ENCODE results near the gene ARHGEF19. TPM values are rescaled to one million over a fixed set of nuclear protein-coding genes. Genes with fewer than 3 reads are reported as not detected.

ARHGEF19 gene
- total and polyA plus RNA-seq, 2 of the 13 experiments (the other 11 are each of a cell fraction or from before 2014, with no cell fraction given) = 1.7 to 1.8 TPM

- TF ChIP-seq ZNF30 (CRISPR knock-in tag; IDR thresholded peaks at IDR 0.05) (no peak), ZBTB14 (CRISPR knock-in tag; IDR thresholded peaks at IDR 0.05) (no peak), ZNF280B (CRISPR knock-in tag; IDR thresholded peaks at IDR 0.05; ENCODE audit: borderline replicate concordance) (peak; percentile 23; the same call in 1 of the 2 replicates), ZBTB10 (CRISPR knock-in tag; IDR thresholded peaks at IDR 0.05; ENCODE audit: borderline replicate concordance) (no peak), MNT (IDR thresholded peaks at IDR 0.05) (no peak), FOXP1 (IDR thresholded peaks at IDR 0.05) (no peak), FOXP1 (CRISPR knock-in tag; IDR thresholded peaks at IDR 0.05) (no peak), NCOR1 (IDR thresholded peaks at IDR 0.05; ENCODE audit: borderline replicate concordance, low read length) (no peak), AGO1 (IDR thresholded peaks at IDR 0.05; ENCODE audit: low read depth, low read length, poor library complexity, severe bottlenecking) (peak; percentile 13), JUN (CRISPR knock-in tag; IDR thresholded peaks at IDR 0.05) (no peak; the same call in 1 of the 2 replicates), ZNF839 (CRISPR knock-in tag; IDR thresholded peaks at IDR 0.05; ENCODE audit: borderline replicate concordance) (no peak), IRX3 (CRISPR knock-in tag; IDR thresholded peaks at IDR 0.05; ENCODE audit: borderline replicate concordance, low read depth) (peak; percentile 88; the same call in 1 of the 2 replicates), RARA (CRISPR knock-in tag; IDR thresholded peaks at IDR 0.05) (peak; percentile 58; the same call in 1 of the 2 replicates), NR2F1 (CRISPR knock-in tag; IDR thresholded peaks at IDR 0.05) (0 out of 4 replicates have a peak, but pooled peaks of 1 of the 2 experiments have one; percentile 10), ZNF160 (CRISPR knock-in tag; IDR thresholded peaks at IDR 0.05) (peak; percentile 67; the same call in 1 of the 2 replicates), DNMT3B (CRISPR knock-in tag; conservative IDR thresholded peaks at IDR 0.05) (peak; percentile 84; the same call in 1 of the 2 replicates), ZFP37 (CRISPR knock-in tag; IDR thresholded peaks at IDR 0.05; ENCODE audit: borderline replicate concordance) (no peak), CREB1 (IDR thresholded peaks at IDR 0.05) (peak; percentile 99), CREB1 (CRISPR knock-in tag; IDR thresholded peaks at IDR 0.05) (peak; percentile 97), NR2F2 (IDR thresholded peaks at IDR 0.05; ENCODE audit: borderline replicate concordance, low read depth) (no peak), STAG1 (CRISPR knock-in tag; IDR thresholded peaks at IDR 0.05) (no peak), HMG20B (CRISPR knock-in tag; conservative IDR thresholded peaks at IDR 0.05) (no peak), PAF1 (CRISPR knock-in tag; IDR thresholded peaks at IDR 0.05) (no peak), CENPX (CRISPR knock-in tag; IDR thresholded peaks at IDR 0.05) (no peak)
These were observed 56.7 kb downstream of the ARHGEF19 start, which contains the start of gene EPHA2 (continued) for GRCh38 chr1:16155537-16156410.

Measured in HepG2 (cell line).